Mammary epithelial cell (primary cell): ENCODE results near the gene ZNF71.

Experiments used
- CTCF ChIP-seq, 2 donors: IDR thresholded peaks in 1 of 2; conservative IDR thresholded peaks in 1 of 2; 2 replicates each; pipeline ENCODE4 v1.5.1; 2011 to 2012; ENCODE audit warnings: inconsistent platforms in 2 of 2, low read length in 2 of 2, mild to moderate bottlenecking in 2 of 2, control low read depth in 1 of 2, low read depth in 1 of 2; ENCODE audit not compliant: insufficient read depth in 1 of 2; ENCODE audit errors: extremely low read depth in 1 of 2
- EZH2 ChIP-seq: IDR thresholded peaks from 2 replicates; pipeline ENCODE4 v1.6.1; 2012; ENCODE audit warnings: low read length, inconsistent platforms, borderline replicate concordance

- TF ChIP-seq CTCF (conservative IDR thresholded peaks at IDR 0.05 in 1 of 2, IDR thresholded peaks at IDR 0.05 in 1 of 2; ENCODE audit: extremely low read depth in 1 of 2, insufficient read depth in 1 of 2, low read depth in 1 of 2, low read length in 2 of 2), result no peak
- no peak for TF ChIP-seq EZH2
These were observed at the start of gene ZNF71 for GRCh38 chr19:56594783-56595547.
